ENCODE results near the gene KCTD17. TPM values are rescaled to one million over a fixed set of nuclear protein-coding genes. Genes with fewer than 3 reads are reported as not detected.

Gene KCTD17
- total and polyA plus RNA-seq, 2 of the 4 experiments (the other 2 are of a cell fraction), result 28.3 to 37.3 TPM

DNA sequence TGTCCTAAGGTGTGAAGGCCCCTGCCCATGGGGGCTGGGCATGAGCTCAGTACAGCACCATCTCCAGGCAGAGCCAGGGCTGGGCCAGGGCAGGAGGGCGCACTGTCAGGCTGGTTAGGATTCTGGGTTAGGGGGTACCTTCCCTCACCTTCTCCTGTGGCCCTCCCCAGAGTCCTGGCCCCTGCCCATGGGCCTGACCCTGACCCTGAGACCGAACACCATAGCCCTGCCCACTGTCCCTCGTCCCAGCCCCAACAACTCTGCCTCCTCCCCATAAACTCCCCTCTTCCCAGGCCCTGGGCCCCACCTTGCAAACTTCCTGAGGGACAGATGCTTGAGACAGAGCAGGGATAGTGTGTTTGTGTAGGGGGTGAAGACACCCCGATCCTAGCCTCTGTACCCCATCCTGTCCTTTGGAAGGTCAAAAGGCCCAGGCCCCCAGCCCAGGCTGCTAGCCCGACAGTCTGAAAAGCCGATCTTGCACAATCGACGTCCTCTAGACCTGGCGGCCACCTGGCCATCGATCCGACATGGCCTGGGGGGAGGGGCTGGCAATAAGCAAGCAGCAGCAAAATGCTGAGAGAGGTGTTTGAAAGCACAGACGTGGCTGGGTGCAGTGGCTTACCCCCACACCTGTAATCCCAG, 60.7 kb downstream of the KCTD17 start:
- Histone ChIP-seq H2BK120ac (ENCODE audit: low read depth, low read length) (no peak overlapping the region), H3K23ac (ENCODE audit: low read depth, low read length) (no peak overlapping the region), H2BK5ac (ENCODE audit: low read depth, low read length, poor library complexity, severe bottlenecking) (no peak overlapping the region), H4K8ac (ENCODE audit: low read depth in 2 of 2, low read length in 2 of 2) (no peak overlapping the region), H3K14ac (replicated peaks; ENCODE audit: low read depth, low read length) (no peak overlapping the region), H2BK15ac (ENCODE audit: low read depth, low read length) (no peak overlapping the region), H3K9ac (ENCODE audit: low read depth, low read length) (no peak overlapping the region), H2AFZ (replicated peaks; ENCODE audit: low read length, poor library complexity) (no peak overlapping the region), H3K27me3 (ENCODE audit: control insufficient read depth, insufficient read depth, low read length) (peaks cover 55% of the 10 kb centered on the region), H4K5ac (ENCODE audit: low read depth, low read length) (no peak overlapping the region), H2AK5ac (ENCODE audit: low read depth, low read length) (no peak overlapping the region), H3K4me3 (ENCODE audit: insufficient read depth, low read depth, low read length) (no peak overlapping the region), H3K4me1 (ENCODE audit: control insufficient read depth, insufficient read depth, low read length) (no peaks in the 10 kb centered on the region), H3K27ac (ENCODE audit: insufficient read depth, low read length) (no peak overlapping the region), H2AK9ac (replicated peaks; ENCODE audit: low read depth, low read length, poor library complexity) (no peak overlapping the region), H3K4ac (ENCODE audit: low read depth, low read length) (no peak overlapping the region), H3K4me2 (ENCODE audit: low read depth, low read length) (no peak overlapping the region), H3K9me3 (ENCODE audit: control insufficient read depth, insufficient read depth, low read length) (no peaks in the 10 kb centered on the region), H3K79me1 (ENCODE audit: low read depth in 1 of 2, low read length in 2 of 2) (no peaks in the 10 kb centered on the region), H4K20me1 (ENCODE audit: insufficient read depth, low read length) (no peaks in the 10 kb centered on the region), H2BK20ac (ENCODE audit: low read depth, low read length) (no peak overlapping the region), H4K91ac (ENCODE audit: insufficient read depth, low read depth, low read length) (no peak overlapping the region), H3K18ac (ENCODE audit: low read depth, low read length) (no peak overlapping the region), H3K36me3 (ENCODE audit: control insufficient read depth, insufficient read depth, low read length) (no peaks in the 10 kb centered on the region), H3K56ac (ENCODE audit: extremely low read depth, insufficient read depth, low read length) (no peak overlapping the region), H3K9me1 (ENCODE audit: insufficient read depth, low read length) (no peaks in the 10 kb centered on the region; the same call in 1 of the 2 replicates)
- DNase-seq (no peak), ATAC-seq (ENCODE audit: low read depth) (no peak)
- dilution Hi-C loops (cut with HindIII; ENCODE audit: low sequenced_read_pairs, unreplicated experiment), result no loop called here
- CTCF ChIA-PET, result no interaction called here
- TF ChIP-seq FOS (IDR thresholded peaks at IDR 0.05; ENCODE audit: low read depth, low read length) (no peak), CEBPB (IDR thresholded peaks at IDR 0.05; ENCODE audit: low read depth, low read length) (0 out of 2 replicates have a peak, but pooled peaks have one; percentile 2)
- intact Hi-C loops (cut with micrococcal nuclease), result no loop called here
- WGBS, 2 experiments (ENCODE audit: extremely low coverage in 2 of 2, insufficient read length in 1 of 2), result 67% methylated on average over 1 of the region's 12 CpGs; no CpG with 5 or more reads in 1 of the 2 experiments
- POLR2A ChIA-PET (ENCODE audit: unreplicated experiment), result no interaction called here
- no TSS peak for BruUV-seq (replicated peaks)
- in situ Hi-C loops (cut with MboI; ENCODE audit: low sequenced_read_pairs), result no loop called here

Small RNA genes lying within 50 kb of the gene (microRNA-seq; reads per million reads assigned to microRNA genes)
- not detected for gene RF00019 (ENCODE audit: insufficient read depth, insufficient read length)

Small RNA genes lying within 50 kb of the gene (small RNA-seq; reads per million reads assigned to genes)
- gene RF00019, result 0 reads per million in 5 experiments

Other genes starting within 250 kb of the KCTD17 start
- gene PVALB, start 234.7 kb upstream of the KCTD17 start, total RNA-seq (2012; rRNA removed), result not detected in 2 replicates
- gene PVALB, start 234.7 kb upstream of the KCTD17 start, polyA plus RNA-seq (2012; rRNA removed), result not detected in 2 replicates
- not detected in 2 replicates for gene NCF4, start 190.7 kb upstream of the KCTD17 start, total RNA-seq (2012; rRNA removed)
- gene NCF4, start 190.7 kb upstream of the KCTD17 start, polyA plus RNA-seq (2012; rRNA removed), result not detected in 2 replicates
- gene CSF2RB, start 138.1 kb upstream of the KCTD17 start, total RNA-seq (2012; rRNA removed), result not detected in 2 replicates
- gene CSF2RB, start 138.1 kb upstream of the KCTD17 start, polyA plus RNA-seq (2012; rRNA removed), result not detected in 2 replicates
- 26.9 and 31.7 TPM in 2 replicates for gene TST, start 32.3 kb upstream of the KCTD17 start, total RNA-seq (2012; rRNA removed)
- gene TST, start 32.3 kb upstream of the KCTD17 start, polyA plus RNA-seq (2012; rRNA removed), result 37.7 and 44.0 TPM in 2 replicates
- 19.2 and 22.5 TPM in 2 replicates for gene MPST, start 32.0 kb upstream of the KCTD17 start, total RNA-seq (2012; rRNA removed)
- 43.0 and 60.2 TPM in 2 replicates for gene MPST, start 32.0 kb upstream of the KCTD17 start, polyA plus RNA-seq (2012; rRNA removed)
- not detected in 2 replicates for gene TMPRSS6, start 58.0 kb downstream of the KCTD17 start, total RNA-seq (2012; rRNA removed)
- not detected in 2 replicates for gene TMPRSS6, start 58.0 kb downstream of the KCTD17 start, polyA plus RNA-seq (2012; rRNA removed)
- gene IL2RB, start 98.2 kb downstream of the KCTD17 start, total RNA-seq (2012; rRNA removed), result not detected in 2 replicates
- gene IL2RB, start 98.2 kb downstream of the KCTD17 start, polyA plus RNA-seq (2012; rRNA removed), result 1.0 and 1.2 TPM in 2 replicates
- gene C1QTNF6, start 136.5 kb downstream of the KCTD17 start, total RNA-seq (2012; rRNA removed), result 1.1 TPM in 2 replicates
- 10.0 and 10.9 TPM in 2 replicates for gene C1QTNF6, start 136.5 kb downstream of the KCTD17 start, polyA plus RNA-seq (2012; rRNA removed)
- gene SSTR3, start 160.7 kb downstream of the KCTD17 start, total RNA-seq (2012; rRNA removed), result under 0.01 TPM in 2 replicates
- 0.07 TPM in 2 replicates for gene SSTR3, start 160.7 kb downstream of the KCTD17 start, polyA plus RNA-seq (2012; rRNA removed)
- 10.0 and 11.1 TPM in 2 replicates for gene RAC2, start 192.5 kb downstream of the KCTD17 start, total RNA-seq (2012; rRNA removed)
- gene RAC2, start 192.5 kb downstream of the KCTD17 start, polyA plus RNA-seq (2012; rRNA removed), result 72.3 and 77.1 TPM in 2 replicates
- 0.28 and 0.36 TPM in 2 replicates for gene CYTH4, start 230.8 kb downstream of the KCTD17 start, total RNA-seq (2012; rRNA removed)
- 0.55 and 0.85 TPM in 2 replicates for gene CYTH4, start 230.8 kb downstream of the KCTD17 start, polyA plus RNA-seq (2012; rRNA removed)

All from IMR-90 (cell line).